ENCODE data around the gene ELOF1.

ELOF1 gene

GRCh38 chr19:11594084-11594483 lies 35.1 kb upstream of the ELOF1 start:
- TF ChIP-seq CTCF (IDR thresholded peaks at IDR 0.05; ENCODE audit: low read depth, low read length, missing control alignments) = no peak
- no peak overlapping the region for H3K4me3 ChIP-seq (replicated peaks; ENCODE audit: low read depth, low read length)
- DNase-seq (ENCODE audit: extremely low read depth, low read depth) = no peak

GRCh38 chr19:11587975-11588631 lies 29.1 kb upstream of the ELOF1 start:
- H3K4me3 ChIP-seq (replicated peaks; ENCODE audit: low read depth, low read length) = no peak overlapping the region
- no peak for TF ChIP-seq CTCF (IDR thresholded peaks at IDR 0.05; ENCODE audit: low read depth, low read length, missing control alignments)
- DNase-seq (ENCODE audit: extremely low read depth, low read depth) = no peak

- no peak overlapping the region for H3K4me3 ChIP-seq (replicated peaks; ENCODE audit: low read depth, low read length)
- peak; percentile 89 for TF ChIP-seq CTCF (IDR thresholded peaks at IDR 0.05; ENCODE audit: low read depth, low read length, missing control alignments)
- DNase-seq (ENCODE audit: extremely low read depth, low read depth) = peak; percentile 19
These were observed 28.4 kb upstream of the ELOF1 start for GRCh38 chr19:11587302-11587974.

- TF ChIP-seq CTCF (IDR thresholded peaks at IDR 0.05; ENCODE audit: low read depth, low read length, missing control alignments) = no peak
- no peak overlapping the region for H3K4me3 ChIP-seq (replicated peaks; ENCODE audit: low read depth, low read length)
These were observed 27.3 kb upstream of the ELOF1 start for GRCh38 chr19:11586331-11586730.

GRCh38 chr19:11581740-11582139 lies 22.7 kb upstream of the ELOF1 start:
- TF ChIP-seq CTCF (IDR thresholded peaks at IDR 0.05; ENCODE audit: low read depth, low read length, missing control alignments) = no peak
- no peak overlapping the region for H3K4me3 ChIP-seq (replicated peaks; ENCODE audit: low read depth, low read length)
- DNase-seq (ENCODE audit: extremely low read depth, low read depth) = no peak

More at GRCh38 chr19:11586331-11586730, 27.3 kb upstream of the ELOF1 start:
- no peak for DNase-seq (ENCODE audit: extremely low read depth, low read depth)

GRCh38 chr19:11580116-11580515 lies 21.1 kb upstream of the ELOF1 start:
- no peak for TF ChIP-seq CTCF (IDR thresholded peaks at IDR 0.05; ENCODE audit: low read depth, low read length, missing control alignments)
- H3K4me3 ChIP-seq (replicated peaks; ENCODE audit: low read depth, low read length) = no peak overlapping the region
- no peak for DNase-seq (ENCODE audit: extremely low read depth, low read depth)
